ENCODE data around the gene UBALD2.

- TF ChIP-seq POLR2A (IDR thresholded peaks at IDR 0.05; ENCODE audit: low read length) (no peak), GATA1 (IDR thresholded peaks at IDR 0.05; ENCODE audit: low read depth, low read length) (no peak)
Measured at GRCh38 chr17:76278268-76278908, 13.2 kb downstream of the UBALD2 start.
